ENCODE data around the gene COL27A1.

- TF ChIP-seq CTCF (IDR thresholded peaks at IDR 0.05) (no peak), EZH2 (IDR thresholded peaks at IDR 0.05; ENCODE audit: borderline replicate concordance, insufficient read depth, low read depth, low read length, poor library complexity, severe bottlenecking) (no peak)
Measured at GRCh38 chr9:114224247-114224610, 68.9 kb downstream of the COL27A1 start.
